GM18951 (cell line): ENCODE data around the gene ABHD15.

Experiments used
- POLR2A ChIP-seq: IDR thresholded peaks from 4 replicates; pipeline ENCODE4 v1.6.1; 2011; ENCODE audit warnings: mild to moderate bottlenecking; ENCODE audit not compliant: insufficient read length, insufficient read depth; ENCODE audit errors: extremely low read depth
- in situ Hi-C: fragments of 300-500 bp; cut with MboI; formaldehyde crosslinking; loops from one replicate; pipeline ENCODE4 v1.12.0; 2022; ENCODE audit warnings: low sequenced_read_pairs, mixed read lengths, inconsistent platforms; ENCODE audit not compliant: unreplicated experiment

Gene ABHD15

GRCh38 chr17:29607557-29608195 is 40.8 kb upstream of the ABHD15 start:
- in situ Hi-C loops, result no loop called here

GRCh38 chr17:29603109-29603674 is 36.4 kb upstream of the ABHD15 start:
- in situ Hi-C loops, result no loop called here
- no peak for TF ChIP-seq POLR2A

More at GRCh38 chr17:29607557-29608195, 40.8 kb upstream of the ABHD15 start:
- no peak for TF ChIP-seq POLR2A

GRCh38 chr17:29597361-29598172 is 30.7 kb upstream of the ABHD15 start:
- in situ Hi-C loops, result no loop called here
- TF ChIP-seq POLR2A, result no peak

DNA sequence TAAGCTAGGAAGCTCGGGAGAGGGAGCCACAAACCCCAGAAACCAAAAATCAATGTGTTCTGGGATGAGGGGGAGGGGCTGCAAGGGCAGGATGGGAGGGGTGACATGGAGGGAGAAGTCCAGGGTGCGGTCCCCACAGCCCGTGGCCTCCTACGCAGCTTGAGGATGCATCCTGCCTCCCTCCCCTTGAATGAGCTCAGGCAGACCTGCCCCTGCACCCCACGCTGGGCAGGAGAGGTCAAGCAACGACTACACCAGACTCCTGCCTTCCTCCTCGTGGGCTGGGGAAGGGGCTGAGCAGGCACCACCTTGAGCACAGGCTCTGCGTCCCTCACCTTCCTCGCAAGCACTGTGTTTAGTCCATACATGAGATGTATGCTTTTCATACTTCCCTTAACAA is 30.0 kb upstream of the ABHD15 start:
- in situ Hi-C loops, result no loop called here
- TF ChIP-seq POLR2A, result no peak

- no peak for TF ChIP-seq POLR2A
- in situ Hi-C loops, result no loop called here
Measured at GRCh38 chr17:29595943-29596774, 29.3 kb upstream of the ABHD15 start.

DNA sequence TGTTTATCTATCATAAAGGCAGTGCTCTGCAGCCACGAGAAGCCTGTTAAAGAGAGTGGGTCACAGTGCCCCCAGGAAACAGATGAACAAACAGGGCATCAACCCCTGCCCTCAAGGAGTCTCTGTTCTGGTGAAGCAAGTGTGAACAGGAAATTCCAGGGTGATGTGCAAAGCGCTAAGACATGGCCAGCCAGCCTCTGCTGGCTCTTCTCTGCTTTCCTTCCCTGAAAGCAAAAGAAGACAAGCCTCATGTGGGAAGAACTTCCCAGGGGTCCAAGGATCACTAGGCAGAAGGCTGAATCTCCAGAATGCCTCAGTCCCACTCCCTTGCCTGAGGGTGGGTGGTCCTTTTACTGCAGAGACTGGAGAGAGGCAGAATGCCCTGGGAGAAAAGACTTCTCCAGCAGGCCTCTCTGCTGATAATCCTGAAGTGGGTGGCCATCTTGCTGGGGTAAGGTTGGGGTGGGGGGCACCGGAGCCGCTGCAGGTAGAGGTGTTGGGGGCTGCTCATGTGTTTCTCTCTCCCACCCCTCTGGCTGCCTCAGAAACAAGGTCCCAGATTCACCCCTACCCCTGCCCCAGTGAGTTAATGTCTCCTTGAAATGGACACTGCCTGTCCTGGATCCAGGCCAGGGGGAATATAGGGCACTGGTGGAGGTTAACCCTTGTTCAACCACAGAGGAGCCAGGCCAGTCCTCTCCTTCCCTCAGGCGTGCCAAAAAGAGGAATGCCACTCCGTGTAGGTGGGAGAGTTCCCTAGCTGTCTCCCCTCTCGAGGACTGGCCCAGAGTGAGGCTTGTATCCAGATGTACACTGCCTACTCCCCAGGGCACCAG is 28.5 kb upstream of the ABHD15 start:
- TF ChIP-seq POLR2A, result no peak
- in situ Hi-C loops, result no loop called here

DNA sequence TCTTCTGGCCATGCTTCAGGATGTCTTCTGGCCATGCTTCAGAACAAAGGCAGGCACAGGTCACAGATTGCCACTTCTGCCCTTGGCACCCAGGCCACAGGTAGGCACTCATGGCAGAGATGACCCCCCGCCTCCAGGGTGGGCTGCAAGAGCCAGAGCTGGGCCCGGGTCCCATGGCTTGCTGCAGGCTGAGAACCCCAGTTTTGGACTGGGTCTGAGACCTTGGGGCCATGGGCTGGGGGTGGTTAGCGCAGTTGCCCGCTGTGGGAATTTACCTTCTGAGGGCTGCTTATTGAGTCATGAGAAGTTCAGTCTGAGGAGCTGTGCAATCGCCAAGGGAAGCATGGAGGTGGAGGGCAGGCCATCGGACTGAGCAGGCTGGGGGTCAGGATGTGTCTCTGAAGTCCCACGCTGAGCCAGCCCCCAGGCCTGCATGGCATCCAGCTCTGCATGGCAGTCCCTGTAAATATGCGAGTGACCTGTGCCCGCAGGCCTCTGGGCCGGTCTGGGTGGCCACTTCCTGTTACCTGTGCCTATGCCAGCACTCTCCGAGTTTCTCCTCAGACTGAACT is 27.8 kb upstream of the ABHD15 start:
- TF ChIP-seq POLR2A, result no peak
- in situ Hi-C loops, result no loop called here

GRCh38 chr17:29593591-29594518 is 27.0 kb upstream of the ABHD15 start:
- TF ChIP-seq POLR2A, result no peak
- in situ Hi-C loops, result no loop called here

GRCh38 chr17:29592850-29593551 is 26.2 kb upstream of the ABHD15 start, which contains the start of gene ANKRD13B:
TSS of gene ANKRD13B (plus strand) at chr17:29593132. CDS start at chr17:29593622, 490 bp downstream.
- in situ Hi-C loops, result no loop called here
- no peak for TF ChIP-seq POLR2A
